ENCODE measurements around the gene NDUFA13.

NDUFA13 gene

DNA sequence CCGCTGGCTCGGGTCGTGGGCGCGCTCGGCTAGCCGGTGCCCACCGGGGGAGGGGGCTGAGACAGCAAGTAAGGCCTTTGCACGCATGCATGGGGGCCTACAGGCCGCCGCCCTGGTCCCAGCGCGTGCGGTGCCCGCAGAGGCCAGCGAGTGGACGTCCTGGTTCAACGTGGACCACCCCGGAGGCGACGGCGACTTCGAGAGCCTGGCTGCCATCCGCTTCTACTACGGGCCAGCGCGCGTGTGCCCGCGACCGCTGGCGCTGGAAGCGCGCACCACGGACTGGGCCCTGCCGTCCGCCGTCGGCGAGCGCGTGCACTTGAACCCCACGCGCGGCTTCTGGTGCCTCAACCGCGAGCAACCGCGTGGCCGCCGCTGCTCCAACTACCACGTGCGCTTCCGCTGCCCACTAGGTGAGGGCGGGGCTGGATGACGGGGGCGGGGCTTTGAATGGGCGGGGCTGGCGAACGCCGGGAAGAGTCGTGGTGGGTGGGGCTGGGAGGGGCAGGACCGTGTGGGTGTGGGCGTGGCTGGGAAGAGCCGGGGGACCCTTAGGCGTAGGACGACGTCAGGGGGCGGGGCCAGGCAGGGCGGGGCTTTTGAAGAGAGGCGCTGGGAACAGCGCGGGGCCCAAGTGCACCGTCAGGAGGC, 24.2 kb downstream of the NDUFA13 start:
- peak; percentile 55 for DNase-seq (ENCODE audit: low read depth)
- TF ChIP-seq, protein P1, sequence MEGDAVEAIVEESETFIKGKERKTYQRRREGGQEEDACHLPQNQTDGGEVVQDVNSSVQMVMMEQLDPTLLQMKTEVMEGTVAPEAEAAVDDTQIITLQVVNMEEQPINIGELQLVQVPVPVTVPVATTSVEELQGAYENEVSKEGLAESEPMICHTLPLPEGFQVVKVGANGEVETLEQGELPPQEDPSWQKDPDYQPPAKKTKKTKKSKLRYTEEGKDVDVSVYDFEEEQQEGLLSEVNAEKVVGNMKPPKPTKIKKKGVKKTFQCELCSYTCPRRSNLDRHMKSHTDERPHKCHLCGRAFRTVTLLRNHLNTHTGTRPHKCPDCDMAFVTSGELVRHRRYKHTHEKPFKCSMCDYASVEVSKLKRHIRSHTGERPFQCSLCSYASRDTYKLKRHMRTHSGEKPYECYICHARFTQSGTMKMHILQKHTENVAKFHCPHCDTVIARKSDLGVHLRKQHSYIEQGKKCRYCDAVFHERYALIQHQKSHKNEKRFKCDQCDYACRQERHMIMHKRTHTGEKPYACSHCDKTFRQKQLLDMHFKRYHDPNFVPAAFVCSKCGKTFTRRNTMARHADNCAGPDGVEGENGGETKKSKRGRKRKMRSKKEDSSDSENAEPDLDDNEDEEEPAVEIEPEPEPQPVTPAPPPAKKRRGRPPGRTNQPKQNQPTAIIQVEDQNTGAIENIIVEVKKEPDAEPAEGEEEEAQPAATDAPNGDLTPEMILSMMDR (IDR thresholded peaks at IDR 0.05; ENCODE audit: low read depth, low read length, missing control alignments): no peak
- H3K4me3 ChIP-seq (ENCODE audit: low read depth, low read length): no peak overlapping the region

DNA sequence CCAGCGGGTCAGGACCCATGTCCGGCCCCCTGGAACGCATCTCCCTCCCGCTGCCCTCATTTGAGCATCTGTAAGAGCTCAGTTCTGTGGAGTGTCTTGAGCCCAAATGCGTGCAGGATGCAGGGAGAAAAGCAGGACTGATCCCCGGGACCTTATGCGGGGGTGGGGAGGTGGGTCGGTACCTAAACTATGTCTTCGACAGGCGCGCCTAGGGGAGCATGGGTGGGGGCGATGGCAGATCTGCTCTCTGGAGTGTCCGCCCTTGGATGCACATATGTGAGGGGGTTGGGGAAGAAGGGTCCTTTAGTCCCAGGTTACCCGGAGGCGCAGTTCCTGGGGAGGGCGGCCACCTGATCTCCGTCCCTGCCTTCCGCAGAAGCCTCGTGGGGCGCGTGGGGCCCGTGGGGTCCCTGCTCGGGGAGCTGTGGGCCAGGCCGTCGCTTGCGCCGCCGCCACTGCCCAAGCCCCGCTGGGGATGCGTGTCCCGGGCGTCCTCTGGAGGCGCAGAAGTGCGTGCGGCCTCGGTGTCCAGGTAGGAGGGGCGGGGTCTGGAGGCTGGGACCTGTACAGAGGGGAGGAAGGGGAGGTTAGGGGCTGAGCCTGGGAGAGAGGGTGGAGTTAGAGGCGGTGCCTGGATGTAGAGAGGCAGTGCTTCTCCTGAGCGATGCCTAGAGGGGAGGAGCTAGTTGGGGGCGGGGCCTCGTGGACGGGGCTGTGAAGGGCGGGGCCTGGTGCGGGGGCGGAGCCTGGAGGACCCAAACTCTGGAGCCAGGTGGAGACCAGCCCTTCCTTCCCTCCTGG, 24.9 kb downstream of the NDUFA13 start:
- TF ChIP-seq, protein P1 (IDR thresholded peaks at IDR 0.05; ENCODE audit: low read depth, low read length, missing control alignments): no peak
- peak overlapping the region; percentile 39 for H3K4me3 ChIP-seq (ENCODE audit: low read depth, low read length)
- DNase-seq (ENCODE audit: low read depth): peak; percentile 69

- no peak for DNase-seq (ENCODE audit: low read depth)
- TF ChIP-seq, protein P1 (IDR thresholded peaks at IDR 0.05; ENCODE audit: low read depth, low read length, missing control alignments): no peak
- no peak overlapping the region for H3K4me3 ChIP-seq (ENCODE audit: low read depth, low read length)
Measured at GRCh38 chr19:19541616-19542015, 25.6 kb downstream of the NDUFA13 start.

DNA sequence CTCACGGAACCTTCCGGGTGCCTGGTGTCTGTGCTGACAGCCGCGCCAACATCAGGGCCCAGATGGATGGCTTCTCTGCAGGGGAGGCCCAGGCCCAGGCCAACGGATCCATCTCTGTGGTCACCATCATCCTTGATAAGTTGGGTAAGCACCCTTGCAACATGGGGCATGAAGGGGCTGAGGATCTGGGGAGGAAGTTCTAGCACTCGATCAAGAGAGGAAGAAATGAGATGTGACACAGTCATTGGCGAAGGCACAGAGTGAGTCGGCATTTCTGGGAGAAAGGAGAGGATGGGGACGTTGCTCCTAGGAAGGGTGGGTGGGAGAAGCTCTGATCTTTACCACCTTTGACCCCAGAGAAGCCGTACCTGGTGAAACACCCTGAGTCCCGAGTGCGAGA, 26.5 kb downstream of the NDUFA13 start:
- H3K4me3 ChIP-seq (ENCODE audit: low read depth, low read length): no peak overlapping the region
- no peak for DNase-seq (ENCODE audit: low read depth)
- TF ChIP-seq, protein P1 (IDR thresholded peaks at IDR 0.05; ENCODE audit: low read depth, low read length, missing control alignments): no peak

- TF ChIP-seq, protein P1 (IDR thresholded peaks at IDR 0.05; ENCODE audit: low read depth, low read length, missing control alignments): no peak
- DNase-seq (ENCODE audit: low read depth): no peak
- no peak overlapping the region for H3K4me3 ChIP-seq (ENCODE audit: low read depth, low read length)
Measured at GRCh38 chr19:19543101-19543500, 27.1 kb downstream of the NDUFA13 start.

- TF ChIP-seq, protein P1 (IDR thresholded peaks at IDR 0.05; ENCODE audit: low read depth, low read length, missing control alignments): no peak
- no peak overlapping the region for H3K4me3 ChIP-seq (ENCODE audit: low read depth, low read length)
- no peak for DNase-seq (ENCODE audit: low read depth)
Measured at GRCh38 chr19:19543640-19544039, 27.6 kb downstream of the NDUFA13 start.
